Aorta (tissue), 5 donors: ENCODE data around the gene CFAP61. TPM values are rescaled to one million over a fixed set of nuclear protein-coding genes. Genes with fewer than 3 reads are reported as not detected.

Source experiments
- ATAC-seq: fragments of 200-7000 bp; cut with Tn5 transposase; one replicate; pipeline ENCODE4 v1.9.1; 2022; ENCODE audit warnings: moderate library complexity; ENCODE audit not compliant: low FRiP score
- DNase-seq, 2 donors: peaks; one replicate each; pipeline ENCODE4 v3.0.0-alpha.2; 2020
- H3K27ac ChIP-seq, 2 donors: one replicate each; pipeline ENCODE4 v1.5.1; 2013; ENCODE audit warnings: low read length in 2 of 2, mild to moderate bottlenecking in 2 of 2, moderate library complexity in 2 of 2, control low read depth in 1 of 2, inconsistent platforms in 1 of 2, low read depth in 1 of 2
- H3K27me3 ChIP-seq, 2 donors: one replicate each; pipeline ENCODE4 v1.6.1; 2013; ENCODE audit warnings: control low read depth in 1 of 2, low read length in 1 of 2, mild to moderate bottlenecking in 1 of 2, moderate library complexity in 1 of 2; ENCODE audit not compliant: insufficient read depth in 2 of 2, control insufficient read depth in 1 of 2
- H3K36me3 ChIP-seq, 2 donors: one replicate each; pipeline ENCODE4 v1.6.1; 2013; ENCODE audit warnings: control low read depth in 1 of 2, low read length in 1 of 2, mild to moderate bottlenecking in 1 of 2; ENCODE audit not compliant: insufficient read depth in 2 of 2, control insufficient read depth in 1 of 2
- H3K4me1 ChIP-seq, 2 donors: one replicate each; pipeline ENCODE4 v1.6.1; 2013; ENCODE audit warnings: low read length in 2 of 2, control low read depth in 1 of 2, mild to moderate bottlenecking in 1 of 2, moderate library complexity in 1 of 2; ENCODE audit not compliant: insufficient read depth in 2 of 2, control insufficient read depth in 1 of 2
- H3K4me3 ChIP-seq, 2 donors: one replicate each; pipeline ENCODE4 v1.5.1; 2013; ENCODE audit warnings: low read length in 2 of 2, control low read depth in 1 of 2, mild to moderate bottlenecking in 1 of 2
- H3K9me3 ChIP-seq: one replicate; pipeline ENCODE4 v1.6.1; 2013; ENCODE audit warnings: mild to moderate bottlenecking, low read length; ENCODE audit not compliant: control insufficient read depth
- WGBS, 2 donors: extraction: QIAGEN DNeasy Blood & Tissue Kit; methylation state at CpG; one replicate each; pipeline ENCODE4 v1.1.7; 2013; 5-methylcytosine and 5-hydroxymethylcytosine counted together
- intact Hi-C, 2 donors: fragments of 100-400 bp; cut with DNase I; formaldehyde crosslinking; loops; one replicate each; pipeline versions ENCODE4 v1.14.2 to v1.15.0; 2022
- polyA plus RNA-seq, 2 donors: library from polyadenylated mRNA; stranded (reverse); fragments of 200-250 nt; gene quantifications; one replicate each; pipeline ENCODE4 v1.2.3, GENCODE V29; 2013
- total RNA-seq, 2 donors: library from RNA; stranded (reverse); fragmentation: NEBNext Ultra II Directional; extraction: Animal tissue kit (Norgen Biotek cat#: 25700); gene quantifications; one replicate each; pipeline ENCODE4 v1.2.1, GENCODE V29; 2021
- donor health status: healthy with polysubstance abuse.
- donor health status: Bipolar disorder and iron deficiency.
- donor health status: DM: no; HTN: no; CAD: no.
- donor health status: DM: no; HTN: no; CAD: no.
- donor health status: DM: yes; HTN: yes; CAD: no.

Gene CFAP61
- total and polyA plus RNA-seq, 4 donors: 0.18 to 2.0 (median 0.91) TPM; not detected in 1

DNA sequence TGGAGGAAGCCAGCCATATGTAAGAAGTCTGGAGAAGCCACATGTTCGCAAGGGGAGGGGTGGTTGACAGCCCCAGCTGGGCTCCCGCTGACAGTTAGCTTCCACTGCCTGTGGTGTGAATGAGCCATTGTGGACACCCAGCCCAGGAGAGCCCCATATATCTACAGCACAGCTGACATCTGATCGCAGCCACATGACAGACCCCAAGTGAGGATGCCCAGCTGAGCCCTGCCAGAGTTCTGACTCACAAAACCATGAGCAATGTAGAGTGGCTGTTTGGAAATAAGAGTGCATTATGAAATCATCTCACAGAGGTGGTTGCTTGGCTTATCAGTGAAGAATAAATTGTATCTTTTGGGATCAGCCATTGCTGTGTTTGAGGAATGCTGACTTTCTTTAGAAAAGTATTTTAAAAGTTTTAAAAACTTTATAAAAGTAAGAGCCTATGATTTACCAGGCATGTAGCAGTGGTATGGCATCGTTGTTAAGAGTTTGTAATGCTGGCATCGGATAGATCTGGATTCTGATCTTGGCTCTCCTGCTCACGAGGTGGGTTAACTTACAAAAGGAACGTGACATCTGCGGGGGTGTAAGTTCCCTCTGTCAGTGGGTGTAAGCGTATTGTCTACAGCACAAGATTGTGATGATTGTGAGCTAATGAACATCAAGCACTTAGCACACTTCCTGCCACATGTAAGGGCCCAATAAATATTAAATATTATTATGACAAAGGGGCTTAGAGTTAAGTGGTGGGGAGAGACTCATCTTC lies 24.1 kb downstream of the CFAP61 start:
- ATAC-seq: no peak
- no peaks in the 10 kb centered on the region for H3K4me1 ChIP-seq
- intact Hi-C loops: loop anchor here in 1 of 2 donors (10.0 kb wide), 1 partner anchor 488 kb away; no protein-coding TSS in a partner anchor
- DNase-seq: no peak
- 63 to 69% methylated on average over 9 of the region's 9 CpGs for WGBS, 2 donors
- no peak overlapping the region for H3K27ac ChIP-seq
- H3K9me3 ChIP-seq: no peaks in the 10 kb centered on the region
- no peaks in the 10 kb centered on the region for H3K36me3 ChIP-seq
- no peaks in the 10 kb centered on the region for H3K27me3 ChIP-seq
- H3K4me3 ChIP-seq: no peak overlapping the region

DNA sequence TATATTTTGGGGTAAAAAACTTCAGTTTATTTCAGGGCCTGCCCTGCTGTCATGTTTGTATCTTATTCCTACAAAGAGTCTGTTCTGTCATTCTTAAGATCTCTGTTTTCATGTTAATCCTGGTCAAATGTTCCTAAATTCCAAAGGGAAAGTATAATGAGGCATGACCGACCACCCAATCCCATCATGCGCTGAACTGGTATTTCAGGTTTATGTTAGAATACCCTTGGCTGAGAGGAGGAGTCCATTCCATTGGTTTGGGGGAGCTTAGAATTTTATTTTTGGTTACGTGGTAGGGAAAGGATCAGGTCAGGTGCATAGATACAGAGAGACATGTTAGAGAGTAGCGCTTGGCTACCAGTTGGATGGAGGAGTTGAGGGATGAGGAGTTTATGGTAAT lies 25.7 kb downstream of the CFAP61 start:
- Histone ChIP-seq H3K36me3 (no peaks in the 10 kb centered on the region), H3K27ac (no peak overlapping the region), H3K4me3 (no peak overlapping the region), H3K27me3 (no peaks in the 10 kb centered on the region), H3K4me1 (no peaks in the 10 kb centered on the region), H3K9me3 (no peaks in the 10 kb centered on the region)
- no peak for DNase-seq
- intact Hi-C loops: loop anchor here in 1 of 2 donors (10.0 kb wide), 1 partner anchor 487 kb away; no protein-coding TSS in a partner anchor
- 87 to 88% methylated on average over 4 of the region's 4 CpGs for WGBS, 2 donors
- ATAC-seq: no peak

DNA sequence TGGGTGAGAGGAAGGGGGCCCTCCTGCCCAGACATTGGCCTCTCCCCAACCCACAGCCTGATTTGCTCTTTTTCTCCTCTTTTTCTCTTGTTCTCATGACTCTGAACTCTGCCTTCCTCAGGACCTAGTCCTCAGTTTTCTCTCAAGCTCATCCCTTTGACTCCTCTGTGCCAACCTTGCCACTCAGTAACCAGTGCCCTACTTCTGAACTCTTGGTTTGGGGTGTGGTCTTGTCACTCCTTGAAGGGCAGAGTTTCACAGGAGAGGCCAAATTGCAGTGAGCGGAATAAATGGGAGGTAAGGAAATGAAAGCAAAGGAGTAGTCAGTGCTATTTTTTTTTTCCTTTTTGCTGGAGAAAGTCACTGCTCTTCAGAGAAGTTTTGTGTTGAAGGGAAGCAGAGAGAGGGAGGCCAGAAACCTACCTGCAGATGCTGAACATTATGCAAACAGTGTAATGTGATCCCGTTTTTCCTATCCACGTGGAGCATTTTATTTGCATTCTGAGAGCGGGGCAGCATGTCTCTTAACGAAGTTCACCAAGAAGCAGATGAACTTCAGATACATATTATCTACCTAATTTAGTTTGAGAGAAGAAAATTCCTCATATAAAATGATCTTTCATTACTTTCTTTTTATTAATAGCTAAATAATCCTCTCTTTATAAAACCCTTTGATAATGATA lies 26.9 kb downstream of the CFAP61 start:
- Histone ChIP-seq H3K36me3 (no peaks in the 10 kb centered on the region), H3K4me3 (no peak overlapping the region), H3K27ac (no peak overlapping the region), H3K27me3 (no peaks in the 10 kb centered on the region), H3K9me3 (no peaks in the 10 kb centered on the region), H3K4me1 (no peaks in the 10 kb centered on the region)
- no peak for ATAC-seq
- 36 to 44% methylated on average over 5 of the region's 5 CpGs for WGBS, 2 donors
- intact Hi-C loops: loop anchor here in 1 of 2 donors (10.0 kb wide), 1 partner anchor 486 kb away; no protein-coding TSS in a partner anchor
- no peak for DNase-seq

DNA sequence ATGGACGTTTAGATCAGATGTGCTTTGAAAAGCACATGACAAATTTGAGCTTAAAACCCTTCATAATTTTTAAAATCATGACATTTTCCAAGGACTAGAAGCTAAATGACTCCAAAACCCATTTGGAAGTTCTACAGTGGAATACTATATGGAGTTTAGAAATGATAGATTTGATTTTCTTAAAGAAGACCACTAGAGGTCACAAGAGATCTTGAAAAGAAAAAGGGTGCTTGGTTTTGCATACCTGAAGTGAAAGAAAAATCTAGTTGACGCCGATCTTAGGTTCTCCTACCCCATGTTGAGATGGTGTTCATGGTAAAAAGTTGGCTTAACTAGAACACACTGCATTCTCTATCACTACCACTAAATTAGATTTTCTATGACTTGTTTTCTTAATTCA lies 31.5 kb downstream of the CFAP61 start:
- H3K36me3 ChIP-seq: no peaks in the 10 kb centered on the region
- WGBS, 2 donors: 0 to 2% methylated on average over 3 of the region's 3 CpGs
- intact Hi-C loops: loop anchor here (2.0 to 10.0 kb wide), 3 partner anchors 153 to 481 kb away; no protein-coding TSS in a partner anchor
- H3K4me1 ChIP-seq: no peaks in the 10 kb centered on the region
- H3K4me3 ChIP-seq: no peak overlapping the region
- no peaks in the 10 kb centered on the region for H3K27me3 ChIP-seq
- no peaks in the 10 kb centered on the region for H3K9me3 ChIP-seq
- no peak for DNase-seq
- H3K27ac ChIP-seq: no peak overlapping the region
- ATAC-seq: no peak

DNA sequence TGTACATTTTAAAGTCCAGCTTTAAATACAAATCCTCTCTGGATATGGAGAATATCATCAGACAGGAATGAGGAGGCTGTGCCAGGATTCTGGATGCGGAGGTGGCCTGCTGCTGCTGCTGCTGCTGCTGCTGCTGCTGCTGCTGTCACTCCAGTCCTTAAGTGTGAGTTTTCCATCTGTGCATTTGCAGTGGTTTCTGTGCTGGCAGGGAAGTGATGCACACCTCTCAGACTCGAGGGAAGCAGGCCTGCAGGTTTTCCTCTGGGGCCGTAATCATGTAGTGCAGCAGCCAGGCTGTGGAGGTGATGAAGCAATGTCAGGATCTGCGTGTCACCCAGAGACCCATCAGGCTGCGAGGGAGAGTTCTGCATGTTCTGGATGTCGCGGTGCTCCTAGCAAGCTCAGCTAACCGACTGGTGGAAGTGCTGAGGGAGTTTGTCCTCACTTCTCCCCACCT lies 32.0 kb downstream of the CFAP61 start:
- ATAC-seq: peak; percentile 45
- H3K27ac ChIP-seq: peak overlapping the region; percentile 6 to 60
- WGBS, 2 donors: 52 to 60% methylated on average over 8 of the region's 8 CpGs
- no peak for DNase-seq
- no peaks in the 10 kb centered on the region for H3K4me1 ChIP-seq
- H3K4me3 ChIP-seq: no peak overlapping the region
- no peaks in the 10 kb centered on the region for H3K9me3 ChIP-seq
- no peaks in the 10 kb centered on the region for H3K27me3 ChIP-seq
- H3K36me3 ChIP-seq: no peaks in the 10 kb centered on the region
- intact Hi-C loops: loop anchor here (2.0 to 10.0 kb wide), 3 partner anchors 152 to 480 kb away; no protein-coding TSS in a partner anchor

DNA sequence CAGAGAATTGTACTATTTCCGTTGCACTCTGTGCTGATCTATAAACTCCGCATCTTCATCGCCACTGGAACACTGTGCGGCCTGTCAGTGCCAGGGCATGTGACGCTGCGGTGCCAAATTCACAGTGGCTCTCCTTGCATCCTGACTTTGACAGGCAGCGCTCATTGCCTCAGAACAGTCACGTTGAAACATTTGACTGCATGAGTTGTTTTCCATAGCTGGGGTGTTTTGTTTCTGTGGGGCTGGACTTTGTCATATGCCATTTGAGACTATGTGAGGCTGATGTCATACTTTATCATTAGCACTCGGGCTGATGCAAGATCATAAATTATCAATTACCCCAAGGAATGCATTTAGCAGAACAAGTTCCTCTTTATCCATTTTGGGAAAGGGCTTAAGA lies 32.7 kb downstream of the CFAP61 start:
- intact Hi-C loops: loop anchor here in 1 of 2 donors (2.0 to 10.0 kb wide), 2 partner anchors 152 to 480 kb away; no protein-coding TSS in a partner anchor
- DNase-seq (peak in 1 of 2 donors; percentile 83), ATAC-seq (peak; percentile 67)
- H3K27ac ChIP-seq: peak overlapping the region; percentile 82 to 96
- WGBS, 2 donors: 24 to 27% methylated on average over 9 of the region's 9 CpGs
- H3K27me3 ChIP-seq: no peaks in the 10 kb centered on the region
- no peak overlapping the region for H3K4me3 ChIP-seq
- no peaks in the 10 kb centered on the region for H3K4me1 ChIP-seq
- H3K36me3 ChIP-seq: no peaks in the 10 kb centered on the region
- H3K9me3 ChIP-seq: no peaks in the 10 kb centered on the region

DNA sequence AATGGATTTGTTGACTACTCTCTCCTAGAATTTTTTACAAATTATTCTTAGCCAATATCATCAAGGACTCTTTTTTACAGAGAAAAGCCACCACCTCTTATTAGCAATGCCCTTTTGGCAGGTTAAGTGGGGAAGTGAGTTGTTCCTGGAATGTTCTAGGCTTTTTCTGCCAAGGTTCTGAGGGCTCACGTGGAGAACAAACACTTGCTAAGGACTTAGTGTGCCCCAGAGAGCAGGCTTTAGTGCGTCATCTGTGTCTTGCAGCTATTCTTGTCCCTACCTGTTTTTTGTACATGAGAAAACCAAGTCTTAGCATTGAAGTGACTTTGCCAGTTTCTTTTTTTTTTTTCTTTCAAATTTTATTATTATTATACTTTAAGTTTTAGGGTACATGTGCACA lies 33.5 kb downstream of the CFAP61 start:
- intact Hi-C loops: loop anchor here in 1 of 2 donors (2.0 to 10.0 kb wide), 2 partner anchors 151 to 479 kb away; no protein-coding TSS in a partner anchor
- DNase-seq (no peak), ATAC-seq (peak; percentile 67)
- Histone ChIP-seq H3K27ac (no peak overlapping the region), H3K4me3 (no peak overlapping the region), H3K4me1 (no peaks in the 10 kb centered on the region), H3K9me3 (no peaks in the 10 kb centered on the region), H3K27me3 (no peaks in the 10 kb centered on the region), H3K36me3 (no peaks in the 10 kb centered on the region)
- WGBS, 2 donors: 2 to 10% methylated on average over 2 of the region's 2 CpGs

DNA sequence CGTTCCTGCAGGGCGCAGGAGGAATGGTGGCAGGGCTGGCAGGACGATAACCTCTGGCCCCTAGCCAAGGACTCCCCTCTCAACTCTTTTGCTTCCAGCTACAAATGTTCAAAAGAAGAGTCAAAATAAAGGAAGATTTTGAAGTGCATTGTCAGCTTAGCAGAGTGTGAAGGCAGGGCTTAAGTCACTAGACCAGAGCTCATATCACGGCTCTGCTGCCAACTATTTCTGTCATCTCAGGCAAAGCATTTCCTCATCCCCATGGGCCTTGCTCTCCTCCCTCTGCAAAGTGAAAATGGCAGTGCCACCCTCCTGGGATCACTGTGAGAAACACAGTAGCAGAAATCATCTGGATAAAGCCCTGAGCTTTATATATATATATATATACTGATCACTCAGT lies 36.7 kb downstream of the CFAP61 start:
- Histone ChIP-seq H3K4me1 (no peaks in the 10 kb centered on the region), H3K27me3 (no peaks in the 10 kb centered on the region), H3K4me3 (no peak overlapping the region), H3K9me3 (no peaks in the 10 kb centered on the region), H3K27ac (no peak overlapping the region), H3K36me3 (no peaks in the 10 kb centered on the region)
- 50 to 64% methylated on average over 4 of the region's 4 CpGs for WGBS, 2 donors
- DNase-seq: no peak
- ATAC-seq: no peak
- intact Hi-C loops: loop anchor here in 1 of 2 donors (10.0 kb wide), 1 partner anchor 476 kb away; no protein-coding TSS in a partner anchor
